ENCODE results near the gene MED13.
"Not testable (repeated sequence)": the region's sequence is repeated elsewhere in the genome, so short reads cannot be mapped to it uniquely, and the experiment has no call there.

The MED13 gene

GRCh38 chr17:61897548-61898180, 167.4 kb downstream of the MED13 start:
- no peak for DNase-seq (ENCODE audit: low read depth)

GRCh38 chr17:61895391-61895790, 169.7 kb downstream of the MED13 start:
- no peak for DNase-seq (ENCODE audit: low read depth)

GRCh38 chr17:61894310-61894709, 170.8 kb downstream of the MED13 start:
- DNase-seq (ENCODE audit: low read depth): not testable (repeated sequence)

Data from stimulated activated CD8-positive, alpha-beta memory T cell treated with anti-CD3 and anti-CD28 coated beads, Interleukin-7, amount 100 ng/mL, for 24 hours (primary cell).